GM18517 (cell line): ENCODE results near the gene NDOR1.

Experiments used
- ATAC-seq: cut with Tn5 transposase; IDR thresholded peaks from one replicate; pipeline ENCODE4 v1.9.1; 2021; ENCODE audit warnings: mild to moderate bottlenecking, moderate library complexity; ENCODE audit not compliant: unreplicated experiment

NDOR1 gene

DNA sequence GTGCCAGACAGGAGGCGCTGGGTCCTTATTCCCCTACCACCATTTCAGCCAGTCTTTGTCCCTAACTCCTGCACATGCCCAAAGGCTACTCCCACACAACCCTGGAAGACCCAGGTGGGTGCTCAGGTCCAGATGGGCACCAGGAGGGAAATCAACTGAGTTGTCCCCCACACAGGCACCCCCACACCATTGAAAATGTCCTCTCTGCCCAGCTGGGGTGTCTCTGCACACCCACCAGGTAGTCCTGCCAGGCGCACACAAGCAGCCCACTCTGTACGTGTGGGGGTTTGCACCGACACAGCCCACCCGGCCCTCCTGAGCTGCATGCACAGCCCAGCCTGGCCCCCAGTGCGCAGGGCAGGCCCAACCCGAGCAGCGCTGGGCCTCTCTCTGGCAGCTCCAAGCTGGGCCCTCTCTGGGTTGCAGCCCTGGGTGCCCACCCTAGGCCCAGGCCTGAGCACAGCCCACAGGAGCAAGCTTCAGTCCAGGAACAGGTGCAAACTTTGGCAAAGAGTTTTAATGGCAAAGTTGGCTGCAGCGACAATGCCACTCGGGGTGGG is 14.3 kb downstream of the NDOR1 start:
- no peak for ATAC-seq

DNA sequence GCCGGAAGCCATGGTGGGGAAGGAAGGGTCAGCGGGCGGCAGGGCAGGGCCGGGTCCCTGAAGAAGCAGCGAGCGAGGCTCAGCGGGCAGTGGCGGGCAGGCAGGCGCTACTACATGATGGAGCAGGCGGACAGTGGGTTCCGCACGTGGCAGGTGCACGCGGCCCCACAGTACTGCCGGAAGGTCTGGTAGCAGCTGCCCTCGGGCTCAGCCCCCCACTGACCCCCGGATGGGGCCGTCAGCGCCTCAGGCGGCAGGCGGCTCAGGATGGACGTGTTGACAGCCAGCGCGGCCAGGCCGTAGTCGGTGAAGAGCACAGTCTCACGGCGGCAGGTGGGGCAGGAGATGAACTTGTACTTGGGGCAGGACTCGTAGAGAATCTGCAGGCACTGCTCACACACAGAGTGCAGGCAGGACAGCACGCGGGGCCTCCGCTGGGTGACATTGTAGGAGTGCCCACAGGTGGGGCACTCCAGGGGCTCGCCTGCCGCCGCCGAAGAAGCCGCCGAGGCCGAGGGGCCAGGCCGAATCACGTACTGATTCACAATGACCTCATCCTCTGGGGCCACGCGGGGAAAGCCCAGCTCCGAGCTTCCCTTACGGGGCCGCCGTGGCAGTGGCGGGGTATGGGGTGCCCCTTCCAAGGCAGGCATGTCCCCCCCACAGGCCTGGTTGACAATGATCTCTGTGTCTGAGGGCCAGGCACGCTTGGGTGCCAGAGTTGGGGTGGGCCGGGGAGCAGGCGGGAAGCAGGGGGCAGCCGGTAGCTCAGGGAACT is 15.0 kb downstream of the NDOR1 start:
- ATAC-seq = no peak

DNA sequence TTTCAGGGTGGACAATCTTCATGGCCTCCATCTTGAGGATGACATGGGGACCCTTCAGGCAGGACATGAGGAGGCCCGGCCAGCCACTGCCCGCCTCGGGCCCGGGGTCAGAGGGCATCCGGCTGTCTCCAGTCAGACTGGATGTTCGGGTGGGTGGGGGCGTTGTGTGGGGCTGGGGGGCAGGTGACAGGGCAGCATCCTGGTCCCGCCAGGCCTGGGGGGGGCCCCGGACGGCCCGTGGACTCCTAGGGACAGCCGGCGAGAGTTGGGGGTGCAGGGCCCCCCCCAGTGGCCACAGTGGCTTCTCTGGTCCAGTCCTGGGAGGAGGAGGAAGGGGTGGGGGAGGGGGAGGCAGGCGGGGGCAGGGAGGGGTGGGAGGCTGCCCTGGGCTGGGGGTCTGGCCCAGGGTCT is 15.6 kb downstream of the NDOR1 start:
- no peak for ATAC-seq

DNA sequence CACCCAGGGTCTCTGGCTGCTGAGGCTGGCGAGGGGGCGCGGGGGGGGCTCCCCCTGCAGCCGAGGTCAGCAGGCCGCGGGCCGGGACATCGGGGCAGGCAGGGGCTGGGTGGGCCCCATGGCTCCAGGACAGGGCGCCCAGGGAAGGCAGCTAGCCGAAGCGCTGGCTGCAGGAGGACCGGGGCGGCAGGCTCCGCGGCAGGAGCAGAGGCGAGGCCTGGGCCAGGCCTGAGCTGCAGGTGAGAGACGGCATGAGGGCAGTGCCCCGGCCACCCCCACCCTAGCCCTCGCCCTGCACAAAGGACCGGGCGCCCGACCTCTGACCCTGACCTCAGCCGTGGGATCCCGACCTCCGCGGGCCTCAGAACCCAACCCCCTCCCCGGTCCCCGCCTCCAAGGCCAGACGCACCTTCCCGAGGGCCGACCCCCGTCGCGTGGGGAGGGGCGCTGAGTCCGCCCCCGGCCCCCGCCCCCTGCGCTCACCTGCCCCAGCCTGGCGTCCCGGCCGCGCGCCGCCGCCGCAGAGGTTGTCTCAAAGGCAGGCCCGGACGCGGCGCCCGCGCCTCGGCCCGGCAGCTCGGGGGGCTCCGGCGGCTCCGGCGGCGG is 16.1 kb downstream of the NDOR1 start:
- ATAC-seq = no peak

DNA sequence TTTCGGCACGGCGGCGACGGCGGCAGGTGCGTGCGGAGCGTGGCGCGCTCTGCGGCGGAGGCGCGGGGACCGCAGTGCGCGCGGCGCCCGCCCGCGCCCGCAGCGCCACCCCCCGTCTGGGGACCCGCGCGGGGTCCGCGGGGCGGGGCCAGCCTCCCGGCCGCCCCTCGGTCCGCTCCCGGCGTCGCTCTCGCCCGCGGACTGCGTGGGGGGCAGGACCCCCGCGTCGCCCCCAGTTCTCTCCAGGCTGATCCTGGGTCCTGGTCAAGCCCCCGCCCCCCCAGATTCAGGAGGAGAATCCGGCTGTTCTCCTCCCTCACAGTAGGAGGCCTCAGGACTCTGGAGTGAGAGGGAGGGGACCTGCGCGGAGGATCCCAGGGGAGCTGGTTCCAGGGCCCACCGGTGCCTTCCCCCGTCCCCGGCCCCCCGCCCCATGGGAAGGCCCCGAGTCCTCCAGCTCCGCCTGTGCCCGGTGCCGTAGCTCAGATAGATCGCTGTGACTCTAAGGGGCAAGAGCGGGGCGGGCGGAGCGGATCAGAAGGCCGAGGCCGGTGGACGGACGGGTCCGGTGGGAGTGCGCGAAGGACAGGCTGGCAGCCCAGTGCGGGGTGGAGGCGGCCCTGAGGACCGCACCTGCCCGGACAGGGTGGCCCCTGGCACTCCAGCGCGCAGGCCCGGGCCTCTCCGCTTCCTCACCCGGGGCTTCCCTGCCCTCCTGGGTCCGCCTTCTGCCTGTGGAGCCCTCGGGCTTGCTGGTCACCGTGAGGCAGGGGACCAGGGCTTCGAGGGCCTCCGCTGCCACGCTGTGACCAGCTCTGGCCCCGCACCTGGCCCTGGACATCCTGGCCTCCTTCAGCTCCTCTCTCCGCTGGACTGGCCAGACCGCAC is 16.9 kb downstream of the NDOR1 start, which contains the start of gene RNF208:
RNF208 (minus strand) TSS at position 51 of the 888 bp plus-strand sequence. CDS start 1,028 bp downstream, outside the sequence.
- no peak for ATAC-seq

DNA sequence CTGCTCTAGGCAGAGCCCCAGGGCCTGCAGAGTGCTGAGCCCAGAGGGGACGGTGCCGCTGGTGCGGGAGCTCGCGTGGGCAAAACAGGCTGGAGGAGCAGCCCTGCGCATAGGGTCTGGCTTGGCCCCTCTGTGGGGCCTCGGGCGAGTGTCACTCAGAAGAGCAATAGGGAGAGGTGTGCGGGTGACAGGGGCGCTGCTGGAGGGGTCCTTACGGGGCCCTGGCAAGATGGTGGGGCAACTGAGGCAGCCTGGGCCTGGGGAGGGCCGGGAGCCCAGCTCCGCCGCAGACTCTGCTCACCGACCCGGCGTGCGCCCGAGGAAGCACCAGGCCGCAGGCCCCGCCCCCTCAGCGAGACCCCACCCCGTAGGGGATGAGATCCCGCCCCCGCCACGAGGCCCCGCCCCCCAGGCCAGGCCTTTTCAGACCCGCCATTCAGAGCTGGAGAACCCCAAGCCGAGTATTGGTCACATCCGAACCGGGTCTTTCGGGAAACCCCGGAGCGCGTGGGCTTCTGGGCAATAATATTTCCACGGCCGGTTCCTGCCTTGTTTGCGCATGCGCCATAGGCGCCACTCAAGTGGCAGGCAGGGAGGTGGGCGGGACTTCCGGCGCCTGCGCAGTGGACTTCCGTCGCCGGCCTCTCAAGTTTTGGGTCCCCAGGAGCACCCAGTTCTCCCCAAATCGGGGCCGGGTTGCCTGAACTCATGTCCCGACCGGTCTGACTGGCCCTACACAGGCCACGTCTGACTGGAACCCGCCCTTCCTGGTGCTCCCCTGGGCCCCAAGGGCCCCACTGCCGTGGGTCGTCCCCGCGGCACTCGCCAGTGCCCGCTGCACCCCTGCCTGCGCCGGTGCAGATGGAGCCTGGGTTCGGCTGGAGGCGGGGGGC is 17.8 kb downstream of the NDOR1 start:
- peak; percentile 72 for ATAC-seq

DNA sequence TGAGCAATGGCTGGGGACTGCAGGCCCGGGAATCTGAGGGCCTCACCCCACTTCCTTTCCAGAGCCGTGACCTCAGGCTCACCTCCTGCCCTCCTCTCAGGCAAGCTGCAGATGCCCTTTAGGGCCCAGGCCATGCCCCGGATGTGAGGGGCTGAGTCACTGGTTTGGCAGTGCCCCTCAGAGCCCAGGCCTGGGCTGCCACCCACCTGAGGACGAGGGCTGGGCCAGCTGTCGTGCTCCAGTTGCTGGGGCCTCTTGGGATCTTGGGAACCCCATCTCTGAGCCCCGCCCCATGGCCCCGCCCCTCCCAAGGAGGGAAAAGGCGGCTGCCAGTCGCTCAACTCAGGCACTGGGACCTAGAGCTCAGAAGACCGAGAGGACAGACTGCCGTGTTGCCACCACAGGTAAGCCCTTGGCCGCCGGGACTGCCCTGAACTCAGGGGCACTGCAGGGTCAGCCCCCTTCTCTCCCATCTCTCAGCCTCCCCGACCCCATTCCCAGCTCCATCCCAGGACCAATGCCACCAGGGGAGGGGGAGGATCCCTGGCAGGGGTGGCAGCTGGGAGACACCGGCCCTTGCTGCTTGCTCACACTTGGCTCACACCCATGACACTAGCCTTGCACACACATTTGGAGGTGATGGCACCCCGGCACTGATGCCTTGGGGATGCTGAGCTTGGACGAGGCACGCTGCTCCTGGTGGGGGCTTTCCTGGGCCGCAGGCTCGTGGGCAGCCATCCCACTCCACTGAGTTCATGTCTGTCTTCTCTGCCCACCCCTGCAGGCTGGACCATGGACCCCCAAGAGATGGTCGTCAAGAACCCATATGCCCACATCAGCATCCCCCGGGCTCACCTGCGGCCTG is 19.6 kb downstream of the NDOR1 start, which contains the start of gene CYSRT1:
CYSRT1 (plus strand) TSS at position 345 of the 865 bp plus-strand sequence; CDS start at position 793, 448 bp downstream.
- no peak for ATAC-seq

DNA sequence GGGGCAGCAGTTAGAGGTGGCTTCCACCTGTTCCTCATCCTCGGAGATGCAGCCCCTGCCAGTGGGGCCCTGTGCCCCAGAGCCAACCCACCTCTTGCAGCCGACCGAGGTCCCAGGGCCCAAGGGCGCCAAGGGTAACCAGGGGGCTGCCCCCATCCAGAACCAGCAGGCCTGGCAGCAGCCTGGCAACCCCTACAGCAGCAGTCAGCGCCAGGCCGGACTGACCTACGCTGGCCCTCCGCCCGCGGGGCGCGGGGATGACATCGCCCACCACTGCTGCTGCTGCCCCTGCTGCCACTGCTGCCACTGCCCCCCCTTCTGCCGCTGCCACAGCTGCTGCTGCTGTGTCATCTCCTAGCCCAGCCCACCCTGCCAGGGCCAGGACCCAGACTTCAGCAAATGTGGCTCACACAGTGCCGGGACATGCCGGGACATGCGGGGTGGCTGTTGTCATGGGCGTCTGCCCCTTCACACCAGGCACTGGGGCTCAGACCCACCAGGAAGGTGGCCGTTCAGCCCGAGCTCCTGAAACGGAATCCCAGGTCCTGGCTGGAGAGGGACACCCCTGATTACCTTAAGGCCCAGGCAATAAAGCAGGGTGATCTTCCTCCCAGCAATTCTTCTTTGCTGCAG is 20.3 kb downstream of the NDOR1 start:
- no peak for ATAC-seq

DNA sequence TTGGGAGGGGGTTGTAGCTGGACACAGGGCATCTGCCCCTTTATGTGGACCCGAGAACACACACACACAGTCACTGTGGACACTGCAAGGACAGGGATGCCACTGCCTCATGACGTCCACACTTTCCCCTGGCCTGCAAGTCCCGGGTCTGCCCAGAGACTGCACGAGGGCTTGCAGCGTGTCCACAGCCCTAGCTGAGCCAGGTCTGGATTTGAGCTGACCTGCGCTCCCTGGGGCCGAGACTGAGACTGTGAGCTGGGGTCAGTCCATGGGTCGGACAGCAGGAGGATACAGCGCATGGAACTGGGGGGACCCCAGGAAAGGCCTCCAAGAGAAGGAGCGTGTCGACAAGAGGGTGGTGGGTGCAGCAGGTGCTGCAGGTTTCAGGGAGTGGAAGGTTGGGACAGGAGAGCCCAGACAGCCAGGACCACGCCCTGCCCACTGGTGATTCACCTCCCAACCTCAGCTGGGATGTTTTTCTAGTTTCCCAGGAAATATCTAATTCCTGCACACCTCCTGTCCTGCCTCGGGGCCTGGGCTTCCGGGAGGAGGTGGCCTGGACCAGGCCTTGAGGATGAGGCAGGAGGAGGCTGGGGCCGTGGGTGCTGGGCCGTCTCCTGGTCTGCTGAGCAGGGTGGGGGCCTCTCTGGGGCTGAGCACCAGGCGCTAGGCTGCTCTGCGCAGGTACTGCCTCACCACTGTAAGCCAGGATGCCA is 21.0 kb downstream of the NDOR1 start:
- ATAC-seq = no peak

DNA sequence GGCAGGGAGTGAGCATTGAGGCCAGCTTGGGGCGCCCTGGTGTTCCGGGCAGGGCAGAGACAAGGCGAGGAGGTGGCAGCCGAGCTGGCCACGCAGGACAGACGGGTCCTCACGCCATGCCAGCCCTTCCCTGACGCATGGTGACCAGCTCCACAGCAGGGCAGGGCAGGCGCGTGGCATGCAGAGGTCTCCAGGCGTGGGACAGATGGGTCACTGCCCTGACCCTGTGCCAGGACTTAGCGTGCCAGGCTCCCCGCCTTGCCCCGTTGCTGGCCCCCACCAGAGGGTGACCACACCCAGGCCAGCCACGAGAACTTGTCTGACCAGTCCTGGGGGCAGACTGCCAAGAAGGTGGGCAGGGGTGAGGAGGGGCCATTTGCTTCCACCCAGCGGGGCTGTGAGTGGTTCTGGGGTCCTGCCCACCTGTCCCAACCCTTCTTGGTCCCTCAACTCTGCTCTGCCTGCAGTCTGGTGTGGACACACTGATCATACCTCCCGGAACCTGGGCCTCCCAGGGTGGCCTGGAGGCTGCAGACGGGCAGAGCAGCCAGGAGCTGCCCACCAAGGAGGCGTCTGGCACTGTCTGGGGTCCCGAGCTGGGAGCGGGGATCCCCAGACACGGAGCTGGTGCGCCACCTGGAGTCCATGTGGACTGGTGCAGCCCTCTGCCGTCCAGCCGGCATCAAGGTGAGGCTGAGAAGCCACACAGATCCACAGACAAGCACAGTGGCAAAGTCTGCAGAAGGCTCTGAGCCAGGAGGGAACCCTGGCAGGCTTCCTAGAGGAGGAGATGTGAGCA is 21.8 kb downstream of the NDOR1 start, which contains the start of gene RNF224:
RNF224 (plus strand) TSS at position 449 of the 799 bp plus-strand sequence. CDS start 834 bp downstream, outside the sequence.
- no peak for ATAC-seq

DNA sequence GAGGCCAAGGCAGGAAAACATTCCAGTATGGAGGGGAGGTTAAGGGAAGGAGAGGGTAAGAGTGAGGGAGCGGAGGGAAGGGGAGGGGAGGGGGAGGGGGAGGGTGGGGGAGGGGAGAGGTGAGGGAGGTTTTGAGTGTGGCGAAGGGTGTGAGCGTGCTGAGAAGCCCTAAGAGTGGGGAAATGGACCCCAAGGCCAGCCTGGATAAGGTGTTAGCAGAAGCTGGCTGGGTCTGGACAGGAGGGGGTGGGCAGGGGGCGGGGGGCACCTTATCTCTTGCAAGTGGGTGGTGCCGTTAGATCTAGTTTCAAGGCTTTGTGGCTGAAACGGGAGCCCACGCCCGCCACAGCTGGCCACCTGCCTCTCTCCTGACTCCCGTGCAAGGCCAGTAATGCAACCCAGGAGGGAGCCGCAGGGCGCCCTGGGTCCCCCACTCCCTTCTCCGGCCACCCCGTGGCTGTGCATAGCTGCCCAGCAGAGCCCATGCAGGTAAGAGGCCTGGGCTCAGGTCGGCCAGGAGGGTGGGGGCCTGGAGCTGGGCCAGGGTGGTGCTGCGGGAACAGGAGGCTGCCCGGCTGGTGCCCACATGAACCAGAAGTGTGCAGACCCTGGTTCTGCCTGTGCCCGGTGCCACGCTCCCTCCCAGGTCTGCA is 22.5 kb downstream of the NDOR1 start:
- ATAC-seq = no peak

DNA sequence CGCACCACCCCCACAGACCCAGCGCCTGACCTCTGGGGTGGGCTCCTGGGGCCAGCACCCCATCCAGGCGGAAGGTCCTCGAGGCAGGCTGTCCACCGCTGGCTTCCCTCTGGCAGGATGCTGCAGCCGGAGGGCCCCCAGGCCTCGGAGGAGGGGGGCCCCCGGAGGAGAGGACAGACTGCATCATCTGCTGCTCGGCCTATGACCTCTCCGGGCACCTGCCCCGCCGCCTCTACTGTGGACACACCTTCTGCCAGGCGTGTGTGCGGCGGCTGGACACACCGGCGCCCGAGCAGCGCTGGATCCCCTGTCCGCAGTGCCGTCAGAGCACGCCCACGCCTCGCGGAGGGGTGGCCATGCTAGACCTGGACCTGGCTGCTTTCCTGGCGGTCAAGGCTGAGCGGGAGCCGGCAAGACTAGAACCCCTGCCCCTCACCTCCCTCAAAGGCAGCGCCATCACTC is 23.0 kb downstream of the NDOR1 start:
- no peak for ATAC-seq

DNA sequence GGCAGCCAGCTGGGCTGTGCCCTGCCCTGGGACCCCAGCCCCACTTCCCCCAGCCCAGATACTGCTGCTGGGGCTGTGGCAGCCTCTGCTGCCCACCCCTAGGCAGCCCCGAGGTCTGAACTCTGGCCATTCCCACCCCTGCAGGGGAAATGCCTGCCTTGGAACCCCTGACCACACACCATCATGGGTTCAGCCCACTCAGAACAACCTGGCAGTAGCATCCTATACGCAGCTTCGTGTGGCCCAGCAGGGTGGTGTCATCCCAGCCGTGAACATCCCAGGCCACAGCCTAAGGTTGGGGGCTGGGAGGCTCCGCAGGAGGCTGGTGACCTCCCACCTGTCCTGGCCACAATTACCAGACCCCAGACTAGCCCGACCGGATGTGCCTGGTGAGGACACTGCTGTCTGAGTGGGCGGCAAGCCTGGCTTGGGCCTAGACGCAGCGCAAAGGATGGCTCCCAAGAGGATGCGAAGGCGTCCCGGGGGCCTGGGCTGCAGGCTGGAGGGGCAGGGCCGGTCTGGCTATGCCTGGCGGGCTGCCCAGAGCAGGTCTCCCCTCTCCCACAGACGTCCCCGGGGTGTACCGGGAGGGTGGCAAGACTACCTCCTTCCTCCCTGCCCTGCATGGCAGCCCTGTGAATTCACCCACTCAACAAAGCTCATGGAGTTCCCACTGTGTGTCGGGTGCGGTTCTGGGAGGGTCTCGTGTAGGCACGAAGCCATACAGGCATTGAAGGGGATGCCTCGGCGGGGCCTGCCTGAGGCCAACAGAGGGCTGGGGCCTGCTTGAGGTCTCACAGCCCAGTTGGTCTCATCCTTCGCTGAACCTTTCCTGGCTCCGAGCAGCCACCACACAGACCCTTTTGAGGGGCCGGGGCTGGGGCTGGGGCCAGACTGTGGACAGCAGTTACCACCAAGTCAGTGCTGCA is 23.7 kb downstream of the NDOR1 start:
- no peak for ATAC-seq

DNA sequence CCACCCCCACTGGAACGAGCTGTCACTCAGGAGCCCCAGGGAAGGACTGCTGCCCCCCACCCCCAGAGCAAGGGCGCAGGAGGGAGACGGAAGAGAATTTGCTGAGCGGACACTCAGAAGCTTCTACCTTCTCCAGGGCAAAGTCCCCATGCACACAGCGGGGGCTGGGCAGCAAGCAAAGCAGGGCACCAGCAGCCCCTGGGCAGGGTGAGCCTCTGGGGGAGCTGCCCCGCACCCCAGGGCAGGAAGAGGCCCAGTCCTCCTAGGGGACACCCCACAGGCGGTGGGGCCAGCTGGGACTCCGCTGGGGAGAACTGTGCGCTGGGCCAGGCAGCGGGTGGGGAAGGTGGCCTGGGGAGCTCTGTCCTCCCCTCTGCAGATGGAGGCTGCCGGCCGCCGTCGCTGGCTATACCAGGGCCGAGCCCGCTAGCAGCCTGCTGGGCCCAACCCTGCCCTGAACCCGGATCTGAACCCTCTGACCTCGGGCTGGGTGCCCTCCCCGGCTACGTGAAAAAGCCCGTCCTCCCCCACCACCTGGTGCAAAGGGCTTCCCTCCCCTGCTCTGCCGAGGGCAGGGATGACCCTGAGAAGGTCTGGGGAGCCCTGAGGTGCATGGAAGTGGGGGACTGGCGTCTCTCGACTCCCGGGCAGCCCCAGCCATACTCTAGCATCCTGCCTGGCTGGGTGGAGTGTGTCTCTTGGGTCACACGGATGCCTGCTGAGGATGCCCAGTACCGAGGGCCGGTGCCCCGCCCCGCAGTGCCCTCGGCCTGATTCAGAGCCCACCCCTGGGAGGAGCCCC is 24.6 kb downstream of the NDOR1 start:
- ATAC-seq = no peak
